SJSA1 (cell line): ENCODE data around the gene HOXB3. TPM values are rescaled to one million over a fixed set of nuclear protein-coding genes. Genes with fewer than 3 reads are reported as not detected.

Experiments
- DNase-seq, 2 experiments: peaks; one replicate each; pipeline ENCODE4 v3.0.0-alpha.2; 2015 to 2020; ENCODE audit warnings: low spot score in 2 of 2, low read depth in 1 of 2
- H3K27ac ChIP-seq: fragments of 250-450 bp; sonication (Bioruptor Pico); 2 replicates; pipeline ENCODE4 v1.5.1; 2020; ENCODE audit warnings: mild to moderate bottlenecking, moderate library complexity
- H3K27me3 ChIP-seq: fragments of 250-450 bp; sonication (Bioruptor Pico); replicated peaks from 2 replicates; pipeline ENCODE4 v1.5.1; 2020; ENCODE audit warnings: mild to moderate bottlenecking, moderate library complexity
- H3K36me3 ChIP-seq: fragments of 250-450 bp; sonication (Bioruptor Pico); 2 replicates; pipeline ENCODE4 v1.5.1; 2020; ENCODE audit warnings: mild to moderate bottlenecking
- H3K4me1 ChIP-seq: fragments of 250-450 bp; sonication (Bioruptor Pico); replicated peaks from 2 replicates; pipeline ENCODE4 v1.6.1; 2021; ENCODE audit warnings: mild to moderate bottlenecking
- H3K4me3 ChIP-seq: fragments of 250-450 bp; sonication (Bioruptor Pico); 2 replicates; pipeline ENCODE4 v1.5.1; 2020; ENCODE audit warnings: mild to moderate bottlenecking
- H3K9me3 ChIP-seq: fragments of 250-450 bp; sonication (Bioruptor Pico); replicated peaks from 2 replicates; pipeline ENCODE4 v1.5.1; 2020; ENCODE audit warnings: mild to moderate bottlenecking
- total RNA-seq: library from RNA; depleted of rRNA; stranded (reverse); fragments of >200 nt; shearing (Covaris generic); gene quantifications from 2 replicates; pipeline ENCODE4 v1.2.3, GENCODE V29; 2014

HOXB3 gene
- total RNA-seq, 1 experiment from 2014 or later = 5.2 TPM

DNA sequence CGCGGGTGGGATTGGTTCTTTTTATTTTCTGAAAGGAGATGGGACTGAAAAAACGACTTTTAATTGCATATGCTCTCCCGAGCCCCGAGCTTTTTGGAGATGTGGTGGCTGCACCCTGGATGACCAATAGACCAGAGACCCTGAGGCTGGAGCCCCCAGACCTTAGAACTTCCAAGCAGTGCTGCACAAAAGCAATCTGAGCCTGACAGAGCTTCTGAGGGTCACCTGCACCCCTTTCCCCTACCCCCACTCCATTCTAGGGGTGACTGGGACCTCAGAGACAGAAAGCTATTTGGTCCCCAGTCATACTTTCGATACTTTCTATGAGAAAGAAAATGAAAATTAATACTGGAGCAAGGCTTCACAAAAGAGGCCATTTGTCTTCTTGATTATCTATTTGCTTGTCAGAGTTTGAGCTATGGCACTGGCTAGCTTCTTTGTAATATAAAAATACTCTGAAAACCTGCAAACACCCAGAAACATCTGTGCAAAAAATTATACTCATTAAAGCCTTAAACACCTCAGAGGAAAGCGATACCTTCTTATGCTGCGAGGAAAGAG lies 15.5 kb downstream of the HOXB3 start:
- Histone ChIP-seq H3K27ac (no peak overlapping the region), H3K27me3 (no peaks in the 10 kb centered on the region), H3K9me3 (no peaks in the 10 kb centered on the region), H3K4me3 (no peak overlapping the region), H3K4me1 (peaks cover 33% of the 10 kb centered on the region), H3K36me3 (peaks cover 6% of the 10 kb centered on the region; the same call in 1 of the 2 replicates)
- no peak for DNase-seq

DNA sequence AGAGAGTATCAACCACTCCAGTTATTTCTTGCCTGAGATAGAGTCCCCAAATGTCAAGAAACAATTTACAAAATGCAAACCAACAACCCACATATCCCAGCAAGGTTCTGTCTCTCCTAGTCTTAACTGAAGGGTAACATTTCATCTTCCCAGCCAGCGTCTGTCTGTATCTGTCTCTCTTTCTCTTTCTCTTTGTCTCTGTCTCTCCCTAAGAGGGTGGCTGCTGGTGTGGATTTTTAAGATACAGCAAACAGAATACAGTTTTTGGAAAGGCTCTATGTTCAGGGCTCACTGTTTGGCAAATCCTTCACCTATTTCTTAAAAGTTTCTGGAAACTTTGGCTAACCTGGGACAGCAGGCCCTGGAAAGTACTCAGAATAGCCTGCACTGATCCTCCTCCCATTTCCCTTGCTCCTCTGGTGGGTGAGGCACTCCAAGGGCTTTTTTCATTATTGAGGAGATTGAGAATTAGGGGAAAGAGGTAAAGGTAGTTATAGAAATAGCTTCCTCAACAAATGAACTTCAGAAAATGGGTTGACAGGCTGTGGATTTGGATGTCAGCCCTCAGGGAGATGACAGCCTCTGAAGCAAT lies 18.1 kb downstream of the HOXB3 start:
- H3K9me3 ChIP-seq = no peaks in the 10 kb centered on the region
- no peak overlapping the region for H3K4me3 ChIP-seq
- peaks cover 6% of the 10 kb centered on the region; the same call in 1 of the 2 replicates for H3K36me3 ChIP-seq
- H3K27ac ChIP-seq = no peak overlapping the region
- DNase-seq = no peak
- H3K27me3 ChIP-seq = no peaks in the 10 kb centered on the region
- H3K4me1 ChIP-seq = peaks cover 23% of the 10 kb centered on the region

DNA sequence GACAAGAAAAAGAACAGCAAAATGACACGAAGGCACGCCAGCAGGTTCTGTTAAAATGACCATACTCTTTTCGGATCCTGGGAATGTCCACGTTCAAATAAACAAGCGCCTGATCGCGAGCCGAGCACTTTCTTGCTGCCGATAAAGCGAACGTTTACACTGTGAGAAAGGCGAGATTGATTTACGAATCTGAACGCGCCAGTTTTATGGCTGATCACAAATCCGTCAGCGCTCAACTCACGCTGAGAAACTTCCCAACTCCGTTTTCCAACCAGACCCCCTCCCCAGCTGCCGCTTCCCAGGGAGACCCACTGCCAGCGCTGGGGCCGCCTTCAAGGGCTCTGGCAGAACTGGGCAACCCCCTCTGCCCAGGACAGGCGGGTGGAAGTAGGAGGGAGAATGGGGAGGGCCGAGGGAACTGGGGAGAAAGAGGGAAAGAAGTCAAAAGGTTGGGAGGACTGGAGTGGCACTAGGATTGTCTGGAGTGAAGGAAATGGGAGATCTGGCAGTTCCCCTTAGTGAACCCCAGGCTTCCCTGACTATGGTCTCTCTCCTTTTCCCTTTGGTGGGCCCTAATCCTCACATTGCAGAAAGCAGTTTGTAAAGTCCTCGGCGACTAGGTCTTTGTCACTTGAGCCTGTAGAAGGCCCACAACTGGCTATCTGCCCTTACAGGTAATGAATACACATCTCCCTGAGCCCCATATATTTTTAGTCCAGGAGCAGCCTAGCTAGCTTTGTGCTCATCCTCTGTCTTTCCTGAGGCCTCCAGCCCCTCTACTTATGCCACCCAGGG lies 18.8 kb downstream of the HOXB3 start:
- Histone ChIP-seq H3K27ac (no peak overlapping the region), H3K27me3 (no peaks in the 10 kb centered on the region), H3K4me3 (no peak overlapping the region), H3K36me3 (peaks cover 6% of the 10 kb centered on the region; the same call in 1 of the 2 replicates), H3K9me3 (no peaks in the 10 kb centered on the region), H3K4me1 (peaks cover 18% of the 10 kb centered on the region)
- DNase-seq = no peak

DNA sequence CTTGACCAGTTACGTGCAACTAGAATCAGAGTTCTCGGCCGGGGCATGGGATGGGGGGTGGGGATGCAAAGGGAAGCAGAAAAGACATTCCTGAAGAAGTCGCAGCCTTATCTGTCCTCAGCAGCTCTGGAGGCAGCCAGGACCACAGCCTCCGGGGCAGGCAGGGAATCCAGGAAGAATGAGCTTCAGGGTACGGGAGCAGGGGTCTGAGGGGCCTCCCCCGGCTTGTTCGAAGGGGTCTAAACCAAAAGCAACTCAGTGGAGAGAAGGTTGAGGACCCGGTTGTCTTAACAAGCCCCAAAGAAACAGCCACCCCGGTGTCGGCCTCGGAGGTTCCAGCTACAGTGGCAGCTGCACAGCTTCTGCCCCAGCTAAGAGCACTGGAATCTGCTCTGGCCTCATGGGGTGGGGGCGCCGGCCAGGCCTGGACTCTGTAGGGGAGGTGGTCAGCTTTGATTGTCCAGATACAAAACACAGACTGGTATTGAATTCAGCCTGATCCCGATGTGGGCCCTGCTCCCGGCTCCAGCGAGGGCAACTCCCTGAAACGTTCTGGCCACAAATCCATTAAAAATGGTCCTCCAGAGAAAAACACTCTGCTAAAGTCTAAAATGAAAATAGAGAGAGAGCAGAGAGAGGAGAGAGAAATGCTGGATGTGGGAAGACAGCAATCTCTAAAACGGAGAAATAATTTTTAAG lies 19.6 kb downstream of the HOXB3 start:
- 0 out of 2 replicates have a peak, but pooled peaks cover 3% of the 10 kb centered on the region for H3K36me3 ChIP-seq
- no peaks in the 10 kb centered on the region for H3K9me3 ChIP-seq
- DNase-seq = no peak
- no peak overlapping the region for H3K27ac ChIP-seq
- H3K4me3 ChIP-seq = no peak overlapping the region
- H3K4me1 ChIP-seq = peaks cover 10% of the 10 kb centered on the region
- H3K27me3 ChIP-seq = no peaks in the 10 kb centered on the region

DNA sequence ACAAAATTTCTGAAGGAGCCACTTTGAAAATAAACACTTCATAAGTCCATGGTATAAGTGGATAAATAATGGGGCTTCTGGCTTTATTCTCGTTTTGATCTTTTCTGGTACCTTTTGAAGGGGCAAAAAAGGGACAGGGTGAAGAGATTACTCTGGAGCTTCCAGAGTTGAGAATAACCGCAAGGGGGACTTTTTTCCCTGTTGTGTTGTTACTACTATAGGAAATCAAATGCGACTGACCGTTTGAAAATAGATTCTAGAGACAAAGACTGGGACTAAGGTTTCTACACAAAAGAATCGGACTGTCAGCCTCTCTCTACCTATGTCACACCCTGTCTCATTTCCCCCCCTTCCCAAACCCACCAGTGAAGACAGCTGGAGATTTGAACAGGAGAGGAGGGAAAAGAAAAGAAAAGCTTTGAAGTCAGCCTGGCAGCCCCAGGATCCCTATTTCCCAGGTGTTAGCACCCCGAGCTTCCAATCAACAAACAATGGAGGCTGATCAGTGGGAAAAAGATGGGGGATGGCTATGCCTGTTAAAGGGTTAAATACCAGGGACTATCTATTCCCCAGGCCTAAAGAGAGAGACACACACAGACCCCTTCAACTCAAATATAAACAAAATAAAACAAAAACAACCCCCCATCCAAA lies 20.2 kb downstream of the HOXB3 start:
- Histone ChIP-seq H3K36me3 (peaks cover 3% of the 10 kb centered on the region; the same call in 1 of the 2 replicates), H3K4me1 (peaks cover 5% of the 10 kb centered on the region), H3K9me3 (no peaks in the 10 kb centered on the region), H3K27me3 (no peaks in the 10 kb centered on the region), H3K27ac (no peak overlapping the region), H3K4me3 (no peak overlapping the region)
- no peak for DNase-seq

- H3K27ac ChIP-seq = no peak overlapping the region
- no peaks in the 10 kb centered on the region for H3K27me3 ChIP-seq
- H3K4me1 ChIP-seq = peaks cover 6% of the 10 kb centered on the region
- H3K36me3 ChIP-seq = peaks cover 3% of the 10 kb centered on the region; the same call in 1 of the 2 replicates
- no peaks in the 10 kb centered on the region for H3K9me3 ChIP-seq
- no peak overlapping the region for H3K4me3 ChIP-seq
- no peak for DNase-seq
Measured at GRCh38 chr17:48569240-48569582, 20.8 kb downstream of the HOXB3 start.

DNA sequence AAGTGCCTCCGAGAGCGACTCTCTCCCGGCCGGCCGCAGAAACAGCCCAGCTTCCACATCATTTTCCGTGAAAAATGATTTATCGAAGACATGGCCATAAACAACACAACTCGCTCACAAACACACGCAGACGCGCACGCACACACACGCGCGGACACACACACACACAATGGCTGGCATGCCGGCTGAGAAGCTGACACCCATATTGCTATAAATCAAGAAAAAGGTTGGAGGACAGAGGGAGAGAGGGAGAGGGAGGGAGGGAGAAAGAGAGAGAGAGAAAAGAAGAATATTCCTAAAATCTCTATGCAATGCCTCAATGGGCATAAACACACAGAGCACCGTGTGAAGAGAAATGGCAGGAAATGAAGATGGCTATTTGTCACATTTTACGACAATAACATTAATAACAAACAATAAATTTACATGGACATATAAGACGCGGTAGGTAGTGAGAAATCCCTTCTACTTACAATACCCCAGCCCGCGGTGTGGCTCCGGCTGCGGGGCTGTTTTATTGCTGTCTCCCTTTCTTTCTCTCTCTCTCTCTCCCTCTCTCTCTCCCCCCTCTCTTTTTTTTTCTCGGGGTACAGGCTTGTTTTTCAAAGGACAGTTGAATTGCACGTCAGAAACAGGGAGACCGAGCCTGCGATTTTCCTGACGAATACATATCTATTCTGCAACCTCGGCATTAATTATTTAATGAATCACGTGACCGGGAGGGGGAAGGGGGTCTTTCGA lies 21.4 kb downstream of the HOXB3 start:
- Histone ChIP-seq H3K4me3 (no peak overlapping the region), H3K36me3 (peaks cover 3% of the 10 kb centered on the region; the same call in 1 of the 2 replicates), H3K27me3 (no peaks in the 10 kb centered on the region), H3K9me3 (no peaks in the 10 kb centered on the region), H3K4me1 (peaks cover 6% of the 10 kb centered on the region), H3K27ac (no peak overlapping the region)
- no peak for DNase-seq

DNA sequence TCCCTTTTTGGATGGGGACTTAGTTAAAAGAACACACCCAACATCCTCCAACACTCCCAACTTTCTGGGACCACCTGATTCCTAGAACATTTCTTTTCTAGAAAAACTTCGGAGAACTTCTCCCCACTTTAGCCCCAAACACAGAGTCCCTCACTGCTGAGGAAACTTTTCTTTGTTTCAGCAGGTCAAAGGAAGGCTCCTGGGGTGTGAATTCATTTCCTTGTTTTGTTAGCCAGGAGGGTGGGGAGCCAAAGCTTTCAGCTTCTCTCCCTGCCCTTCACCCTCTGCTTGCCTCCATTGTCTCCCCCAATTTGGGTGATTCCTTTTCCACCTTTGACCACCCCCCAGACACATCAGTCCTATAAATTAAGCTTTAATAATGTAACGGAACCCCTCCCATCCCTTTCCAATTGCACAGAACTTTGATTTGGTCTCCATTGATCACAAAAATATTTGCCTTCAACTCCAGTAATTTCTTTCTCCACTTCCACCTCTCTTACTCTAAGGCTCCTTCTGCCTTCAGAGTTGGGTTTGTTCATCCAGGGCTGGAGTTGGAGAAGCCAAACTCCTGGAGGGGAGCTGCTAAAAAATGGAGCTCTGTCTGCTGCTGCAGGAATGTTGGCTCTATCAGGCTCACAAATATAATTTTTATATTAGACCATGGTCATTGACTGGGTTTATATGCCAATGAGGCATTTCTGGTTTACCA lies 22.2 kb downstream of the HOXB3 start:
- Histone ChIP-seq H3K36me3 (peaks cover 3% of the 10 kb centered on the region; the same call in 1 of the 2 replicates), H3K9me3 (no peaks in the 10 kb centered on the region), H3K4me1 (peaks cover 6% of the 10 kb centered on the region), H3K27me3 (no peaks in the 10 kb centered on the region), H3K4me3 (no peak overlapping the region), H3K27ac (no peak overlapping the region)
- no peak for DNase-seq

- Histone ChIP-seq H3K27me3 (no peaks in the 10 kb centered on the region), H3K9me3 (no peaks in the 10 kb centered on the region), H3K36me3 (peaks cover 3% of the 10 kb centered on the region; the same call in 1 of the 2 replicates), H3K27ac (no peak overlapping the region), H3K4me1 (peaks cover 6% of the 10 kb centered on the region), H3K4me3 (no peak overlapping the region)
- no peak for DNase-seq
Measured at GRCh38 chr17:48567209-48567608, 22.8 kb downstream of the HOXB3 start.

DNA sequence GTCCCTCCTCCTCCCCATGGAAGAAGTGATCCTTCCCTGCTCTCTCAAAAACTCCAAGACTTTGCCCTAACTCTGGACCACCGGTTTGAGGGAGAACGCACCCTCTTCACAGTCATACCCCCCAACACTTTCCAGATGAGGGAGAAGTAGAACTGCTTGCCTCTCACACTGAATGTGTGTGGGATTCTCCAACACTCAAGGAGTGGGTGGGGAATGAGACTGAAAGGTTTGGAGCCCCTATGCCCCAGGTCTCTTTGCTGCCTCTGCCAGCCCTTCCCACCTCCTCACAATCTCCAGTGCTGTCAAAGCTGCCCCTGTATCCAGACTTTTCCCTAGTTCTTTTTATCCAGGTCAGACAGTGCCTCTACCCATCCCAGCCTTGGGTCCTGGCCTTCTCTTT lies 23.3 kb downstream of the HOXB3 start:
- no peak overlapping the region for H3K4me3 ChIP-seq
- no peaks in the 10 kb centered on the region for H3K9me3 ChIP-seq
- DNase-seq = no peak
- peaks cover 6% of the 10 kb centered on the region for H3K4me1 ChIP-seq
- no peak overlapping the region for H3K27ac ChIP-seq
- H3K36me3 ChIP-seq = peaks cover 3% of the 10 kb centered on the region; the same call in 1 of the 2 replicates
- no peaks in the 10 kb centered on the region for H3K27me3 ChIP-seq

DNA sequence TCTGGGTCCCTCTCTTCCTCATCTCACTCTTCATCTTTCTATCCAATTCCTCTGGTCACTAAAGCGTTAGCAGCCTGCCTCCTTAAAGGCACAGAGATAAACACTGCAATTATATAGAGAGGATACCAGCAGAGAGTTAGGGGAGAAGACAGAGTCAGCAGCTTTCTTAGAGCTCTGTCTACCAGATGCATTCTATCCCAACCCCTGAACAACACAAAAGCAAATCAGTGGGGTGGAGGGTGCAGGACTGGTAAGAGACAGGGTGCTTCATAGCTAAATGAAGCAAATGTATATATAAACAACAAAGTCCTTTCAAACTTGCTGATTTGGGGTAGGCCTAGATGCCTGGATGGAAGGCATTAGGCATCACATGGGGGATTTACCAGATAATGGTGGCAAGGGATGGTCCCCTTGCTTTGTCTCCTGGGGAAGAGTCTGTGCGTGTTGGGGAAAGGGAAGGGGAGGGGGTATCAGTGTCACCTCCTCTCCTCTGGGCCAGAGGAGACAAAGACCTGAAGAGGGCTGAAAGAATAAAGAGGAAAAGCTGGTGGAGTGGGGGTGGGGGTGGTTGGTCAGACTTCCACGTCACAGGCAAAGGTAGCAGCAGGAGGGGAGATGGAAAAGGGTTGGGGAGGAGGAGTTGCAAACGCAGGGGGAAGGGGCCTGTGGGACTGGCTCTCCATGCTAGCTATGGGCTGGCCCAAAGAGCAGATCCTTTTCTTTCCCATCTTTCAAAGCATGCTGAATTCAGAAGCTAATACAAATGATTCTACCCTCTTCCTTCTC lies 23.9 kb downstream of the HOXB3 start:
- Histone ChIP-seq H3K36me3 (peaks cover 3% of the 10 kb centered on the region; the same call in 1 of the 2 replicates), H3K27ac (no peak overlapping the region), H3K9me3 (no peaks in the 10 kb centered on the region), H3K4me3 (no peak overlapping the region), H3K27me3 (no peaks in the 10 kb centered on the region), H3K4me1 (peaks cover 6% of the 10 kb centered on the region)
- DNase-seq = no peak
